ENCODE measurements around the gene CWH43. TPM values are rescaled to one million over a fixed set of nuclear protein-coding genes. Genes with fewer than 3 reads are reported as not detected.

CWH43 gene
- not detected for total RNA-seq
- long read RNA-seq = 0 reads

- H3K27me3 ChIP-seq (ENCODE audit: low read depth) = peaks cover 70% of the 10 kb centered on the region
- no peaks in the 10 kb centered on the region for H3K36me3 ChIP-seq
- no peak for TF ChIP-seq CTCF (IDR thresholded peaks at IDR 0.05; ENCODE audit: borderline replicate concordance)
- no peak for DNase-seq
- peaks cover 5% of the 10 kb centered on the region for H3K9me3 ChIP-seq (replicated peaks)
- H3K4me3 ChIP-seq = peak within 1 kb of the TSS; percentile 50
- H3K4me1 ChIP-seq = peaks cover 9% of the 10 kb centered on the region
- no peak within 1 kb of the TSS for H3K27ac ChIP-seq (replicated peaks)
- intact Hi-C loops (cut with micrococcal nuclease) = no loop called here
Observed at GRCh38 chr4:48985976-48986653, at the start of gene CWH43. TSS of gene CWH43 (plus strand) at chr4:48986275. CDS start at chr4:48986430, 155 bp downstream.

- H3K9me3 ChIP-seq (replicated peaks) = peaks cover 11% of the 10 kb centered on the region
- H3K27ac ChIP-seq (replicated peaks) = no peak overlapping the region
- no peaks in the 10 kb centered on the region for H3K4me1 ChIP-seq
- no peak for DNase-seq
- H3K27me3 ChIP-seq (ENCODE audit: low read depth) = no peaks in the 10 kb centered on the region
- TF ChIP-seq CTCF (IDR thresholded peaks at IDR 0.05; ENCODE audit: borderline replicate concordance) = no peak
- no peak overlapping the region for H3K4me3 ChIP-seq
- no peaks in the 10 kb centered on the region for H3K36me3 ChIP-seq
- intact Hi-C loops (cut with micrococcal nuclease) = no loop called here
Observed at GRCh38 chr4:48937033-48937432, 49.0 kb upstream of the CWH43 start.

- intact Hi-C loops (cut with micrococcal nuclease) = no loop called here
- DNase-seq = no peak
- Histone ChIP-seq H3K27ac (replicated peaks) (no peak overlapping the region), H3K27me3 (ENCODE audit: low read depth) (no peaks in the 10 kb centered on the region), H3K4me1 (no peaks in the 10 kb centered on the region), H3K4me3 (no peak overlapping the region), H3K9me3 (replicated peaks) (peaks cover 11% of the 10 kb centered on the region), H3K36me3 (no peaks in the 10 kb centered on the region)
- TF ChIP-seq CTCF (IDR thresholded peaks at IDR 0.05; ENCODE audit: borderline replicate concordance) = no peak
Observed at GRCh38 chr4:48938831-48939230, 47.2 kb upstream of the CWH43 start.

GRCh38 chr4:48939785-48940184 lies 46.3 kb upstream of the CWH43 start:
- intact Hi-C loops (cut with micrococcal nuclease) = no loop called here
- DNase-seq = no peak
- H3K27me3 ChIP-seq (ENCODE audit: low read depth) = no peaks in the 10 kb centered on the region

GRCh38 chr4:48943387-48943786 lies 42.7 kb upstream of the CWH43 start:
- Histone ChIP-seq H3K36me3 (no peaks in the 10 kb centered on the region), H3K4me1 (no peaks in the 10 kb centered on the region), H3K9me3 (replicated peaks) (peaks cover 6% of the 10 kb centered on the region), H3K4me3 (no peak overlapping the region), H3K27me3 (ENCODE audit: low read depth) (no peaks in the 10 kb centered on the region), H3K27ac (replicated peaks) (no peak overlapping the region)
- TF ChIP-seq CTCF (IDR thresholded peaks at IDR 0.05; ENCODE audit: borderline replicate concordance) = no peak
- DNase-seq = no peak
- intact Hi-C loops (cut with micrococcal nuclease) = no loop called here

More at GRCh38 chr4:48939785-48940184, 46.3 kb upstream of the CWH43 start:
- Histone ChIP-seq H3K36me3 (no peaks in the 10 kb centered on the region), H3K4me3 (no peak overlapping the region), H3K9me3 (replicated peaks) (peaks cover 11% of the 10 kb centered on the region), H3K4me1 (no peaks in the 10 kb centered on the region), H3K27ac (replicated peaks) (no peak overlapping the region)
- TF ChIP-seq CTCF (IDR thresholded peaks at IDR 0.05; ENCODE audit: borderline replicate concordance) = no peak

Data from left ventricle myocardium inferior (tissue), 1 donor.